GM18526 (cell line): ENCODE measurements around the gene GLRA2.

ENCODE experiments used
- POLR2A ChIP-seq: IDR thresholded peaks from 3 replicates; pipeline ENCODE4 v1.6.1; 2011; ENCODE audit not compliant: insufficient read length; ENCODE audit errors: extremely low read depth

The GLRA2 gene

DNA sequence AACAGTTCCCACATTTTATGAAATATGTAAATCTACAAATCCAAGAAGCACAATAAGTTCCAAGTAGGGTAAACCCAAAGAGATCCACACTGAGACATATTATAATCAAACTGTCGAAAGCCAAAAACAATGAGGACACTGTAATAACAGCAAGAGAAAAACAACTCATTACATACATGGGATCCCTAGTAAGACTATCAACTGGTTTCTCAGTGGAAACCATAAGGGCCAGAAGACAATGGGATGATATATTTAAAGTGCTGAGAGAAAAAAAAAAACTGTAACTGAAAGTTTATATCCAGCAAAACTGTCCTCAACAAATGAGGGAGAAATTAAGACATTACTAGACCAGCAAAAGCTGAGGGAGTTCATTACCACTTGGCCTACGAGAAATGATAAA is 34.7 kb downstream of the GLRA2 start:
- no peak for TF ChIP-seq POLR2A

DNA sequence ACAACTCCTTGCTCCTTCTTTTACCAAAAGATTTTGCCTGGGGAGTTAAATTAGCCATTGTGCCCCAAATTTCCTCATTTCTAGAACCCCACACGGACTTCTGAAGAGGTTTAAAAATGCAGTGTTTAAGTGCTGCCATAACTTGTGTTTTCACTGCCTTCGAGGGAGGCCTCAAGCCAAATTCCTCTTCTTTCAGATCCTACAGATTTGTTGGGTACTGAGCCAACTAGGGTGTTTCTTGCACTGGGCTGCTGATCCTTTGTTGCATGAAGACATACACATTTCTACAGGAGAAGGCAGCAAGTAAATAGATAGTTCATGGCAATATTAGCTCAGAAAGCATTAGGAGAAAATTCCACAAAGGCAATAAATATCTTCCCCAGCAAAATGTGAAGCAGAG is 43.8 kb downstream of the GLRA2 start:
- no peak for TF ChIP-seq POLR2A

DNA sequence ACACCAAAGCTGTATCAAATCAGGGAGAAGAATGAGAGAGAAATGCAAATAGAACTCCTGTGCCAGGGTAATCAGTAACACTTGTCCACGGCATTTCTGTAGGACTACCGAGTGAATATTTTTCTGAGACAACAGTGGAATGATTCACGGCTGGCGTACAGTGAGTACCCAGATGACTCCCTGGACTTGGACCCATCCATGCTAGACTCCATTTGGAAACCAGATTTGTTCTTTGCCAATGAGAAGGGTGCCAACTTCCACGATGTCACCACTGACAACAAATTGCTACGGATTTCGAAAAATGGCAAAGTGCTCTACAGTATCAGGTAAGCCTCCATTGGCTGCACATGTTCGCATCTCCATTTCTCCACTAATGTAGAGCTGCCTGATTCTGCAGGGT is 51.7 kb downstream of the GLRA2 start:
- no peak for TF ChIP-seq POLR2A

DNA sequence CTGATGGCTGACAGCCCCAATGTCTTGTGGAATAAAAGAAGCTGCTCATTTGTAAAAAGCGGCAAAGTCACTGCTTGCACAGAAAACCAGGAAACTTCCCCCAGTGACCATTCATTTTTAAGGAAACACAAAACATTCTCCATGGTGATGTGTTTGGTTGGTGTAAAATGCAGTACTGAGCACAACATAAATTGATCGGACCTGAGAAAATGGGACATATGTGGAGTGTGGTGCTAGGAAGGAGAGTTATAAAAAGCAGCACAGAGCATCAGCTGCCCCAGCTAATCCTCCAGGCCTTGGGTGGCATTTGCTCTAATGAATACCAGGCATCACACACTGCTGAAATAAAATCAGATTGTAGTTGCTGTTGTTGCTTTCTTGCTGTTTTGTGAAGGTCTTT is 55.2 kb downstream of the GLRA2 start:
- TF ChIP-seq POLR2A = no peak

DNA sequence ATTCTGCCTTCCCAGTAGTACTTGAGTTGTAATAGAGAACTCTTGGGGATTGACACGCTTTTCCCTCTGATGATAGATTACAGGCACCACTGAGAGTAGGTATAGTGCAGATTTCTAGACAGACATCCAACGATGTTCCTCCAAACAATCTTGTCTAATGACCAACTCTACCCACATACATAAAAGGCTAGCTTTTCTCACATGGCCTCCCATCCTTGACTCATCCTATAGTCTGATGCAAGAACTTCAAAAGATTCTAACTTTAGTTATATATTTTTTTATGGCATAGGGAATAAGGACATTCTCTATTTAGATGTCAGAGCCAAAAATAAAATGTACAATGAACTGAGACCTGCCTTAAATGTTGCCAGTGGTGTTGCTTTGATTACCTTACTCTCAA is 60.9 kb downstream of the GLRA2 start:
- no peak for TF ChIP-seq POLR2A

DNA sequence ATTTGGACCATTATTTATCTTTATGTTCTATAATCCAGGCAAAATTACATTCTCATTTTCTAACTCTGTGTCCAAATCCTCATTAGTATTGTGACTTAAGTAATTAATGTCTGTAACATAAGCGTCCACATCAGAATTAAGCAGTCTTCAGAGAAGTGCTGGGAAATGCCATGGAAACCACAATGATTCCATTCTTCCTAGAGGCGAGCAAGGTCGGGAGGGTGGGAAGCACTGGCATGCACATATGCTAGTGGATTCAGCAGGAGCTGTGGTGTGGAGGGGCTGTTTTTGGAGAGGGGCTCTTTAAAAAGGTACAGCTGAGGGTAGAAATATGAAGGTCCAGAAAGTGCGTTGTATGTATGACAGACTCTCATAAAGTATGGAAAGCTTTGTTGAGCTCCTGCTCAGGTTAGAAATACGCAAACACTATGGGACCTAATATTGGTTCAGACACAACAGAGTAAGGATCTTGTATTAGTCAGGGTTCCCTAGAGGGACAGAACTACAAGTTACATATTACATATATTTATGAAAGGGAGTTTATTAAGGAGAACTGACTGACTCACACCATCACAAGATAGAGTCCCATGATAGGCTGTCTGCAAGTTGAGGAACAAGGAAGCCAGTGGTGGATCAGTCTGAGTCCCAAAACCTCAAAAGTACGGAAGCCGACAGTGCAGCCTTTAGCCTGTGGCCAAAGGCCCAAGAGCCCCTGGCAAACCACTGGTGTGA is 61.5 kb downstream of the GLRA2 start:
- no peak for TF ChIP-seq POLR2A

DNA sequence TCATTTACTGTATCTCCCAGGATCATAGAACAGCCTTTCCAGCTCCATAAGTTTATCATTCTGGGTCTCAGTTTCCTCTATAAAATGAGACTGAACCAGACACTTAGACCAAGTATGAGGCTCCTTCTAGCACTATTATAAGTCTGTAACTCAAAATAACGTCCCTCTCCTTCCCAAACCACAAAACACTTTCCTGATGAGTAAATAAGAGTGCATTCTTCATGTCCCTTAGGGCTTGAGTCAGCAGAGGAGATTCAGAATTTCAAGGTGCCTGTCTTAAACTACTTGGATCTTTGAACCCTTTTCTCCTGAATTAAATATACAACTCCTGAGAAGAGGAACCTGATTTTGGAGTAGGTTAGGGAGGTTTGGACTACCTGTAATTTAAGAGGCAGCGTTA is 62.6 kb downstream of the GLRA2 start:
- no peak for TF ChIP-seq POLR2A

DNA sequence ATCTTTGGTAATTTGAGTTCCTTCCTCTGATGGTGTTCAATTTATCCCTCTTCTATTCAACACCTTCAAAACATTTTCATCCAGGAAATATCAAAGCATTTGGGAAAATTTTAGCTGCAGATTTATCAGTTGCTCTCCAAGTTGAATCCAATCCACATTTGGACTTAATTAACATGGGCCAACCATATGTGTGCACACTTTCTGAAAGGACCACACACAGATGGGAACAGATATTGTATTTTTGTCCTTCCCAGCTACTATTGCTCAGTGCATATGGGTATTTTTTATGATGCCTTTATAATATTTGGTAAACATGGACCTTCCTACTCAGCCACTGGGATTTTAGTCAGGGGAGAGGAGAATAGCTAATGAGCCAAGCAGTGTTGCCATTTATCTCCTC is 65.2 kb downstream of the GLRA2 start:
- TF ChIP-seq POLR2A = no peak

DNA sequence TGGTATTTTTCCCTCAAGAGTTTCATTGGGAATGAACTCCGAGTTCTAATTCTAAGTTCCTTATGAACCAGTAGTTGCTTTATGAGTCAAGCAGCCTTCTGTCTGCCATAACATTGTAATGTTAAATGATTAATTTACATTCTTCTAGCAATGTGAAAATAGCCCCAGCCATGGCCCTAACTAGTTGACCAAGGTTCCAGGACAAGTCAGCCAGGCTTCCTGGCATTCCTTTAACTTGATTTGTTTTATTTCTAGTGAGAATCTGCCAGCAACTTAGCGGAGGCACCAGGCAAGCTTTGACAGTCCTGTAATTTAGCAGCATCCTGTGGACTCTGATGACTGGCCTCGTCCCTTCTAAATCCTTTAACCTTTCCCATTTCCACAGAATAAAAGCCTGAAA is 69.0 kb downstream of the GLRA2 start:
- no peak for TF ChIP-seq POLR2A

DNA sequence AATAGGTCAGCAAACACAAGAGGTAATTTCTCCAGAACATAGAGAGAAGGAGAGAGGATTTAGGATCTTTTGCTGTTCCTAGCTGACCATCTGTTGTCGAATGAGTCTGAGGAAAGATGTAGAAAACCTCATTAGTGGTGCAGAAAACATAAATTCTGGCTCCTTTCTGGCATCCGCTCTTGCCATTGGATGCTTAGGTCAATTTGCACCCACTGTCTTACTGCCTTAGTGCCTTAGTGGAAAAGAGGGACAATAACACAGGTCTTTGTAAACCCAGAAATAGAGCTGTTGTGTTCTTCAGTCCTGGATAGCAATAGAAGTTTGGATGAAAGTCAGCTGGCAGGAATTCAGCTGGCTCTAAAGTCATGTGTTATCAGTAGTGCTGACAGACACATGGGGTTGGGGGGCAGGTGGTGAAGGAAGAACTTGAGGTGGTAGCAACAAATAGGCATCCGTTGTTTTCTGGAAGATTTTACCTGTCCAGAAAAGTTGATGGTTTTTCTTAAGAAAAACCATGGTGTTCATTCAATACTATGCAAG is 78.2 kb downstream of the GLRA2 start:
- no peak for TF ChIP-seq POLR2A

DNA sequence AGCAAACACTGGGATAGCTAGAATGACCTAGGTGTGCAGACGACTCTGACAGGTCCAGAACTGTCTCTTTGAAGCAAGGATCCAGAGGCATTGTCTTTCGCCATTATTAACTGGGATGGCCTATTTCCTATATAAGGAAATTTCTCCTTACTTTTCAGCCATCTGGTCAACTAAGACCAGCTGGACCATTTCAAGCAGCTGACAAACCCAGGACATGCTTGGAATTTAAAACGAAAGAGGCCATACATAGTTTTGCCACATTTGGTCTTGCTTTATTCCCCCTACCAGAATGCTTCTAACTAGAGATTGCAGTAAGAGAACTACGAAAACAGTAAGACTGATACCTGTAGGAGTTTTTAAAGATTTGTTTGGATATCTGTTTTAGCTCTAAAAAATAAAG is 87.0 kb downstream of the GLRA2 start:
- no peak for TF ChIP-seq POLR2A

DNA sequence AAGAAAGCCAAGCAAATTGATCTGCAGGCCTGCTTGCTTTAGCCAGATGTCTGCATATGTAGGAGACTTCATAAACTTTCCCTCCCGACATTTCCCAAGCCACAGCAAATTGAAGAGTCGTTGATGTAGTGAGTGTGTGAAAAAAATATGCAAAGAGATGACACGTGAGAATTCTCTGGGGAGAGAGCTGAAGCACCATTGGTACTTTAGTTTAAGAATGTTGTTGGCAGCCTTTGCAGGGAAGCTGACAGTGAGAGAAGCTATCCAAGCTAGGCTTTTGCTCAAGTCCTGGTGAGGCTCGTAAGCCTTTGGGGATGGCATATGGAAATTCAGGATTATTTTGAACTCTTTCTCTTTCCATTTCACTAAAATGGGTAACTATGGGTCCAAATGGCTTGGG is 87.5 kb downstream of the GLRA2 start:
- no peak for TF ChIP-seq POLR2A

DNA sequence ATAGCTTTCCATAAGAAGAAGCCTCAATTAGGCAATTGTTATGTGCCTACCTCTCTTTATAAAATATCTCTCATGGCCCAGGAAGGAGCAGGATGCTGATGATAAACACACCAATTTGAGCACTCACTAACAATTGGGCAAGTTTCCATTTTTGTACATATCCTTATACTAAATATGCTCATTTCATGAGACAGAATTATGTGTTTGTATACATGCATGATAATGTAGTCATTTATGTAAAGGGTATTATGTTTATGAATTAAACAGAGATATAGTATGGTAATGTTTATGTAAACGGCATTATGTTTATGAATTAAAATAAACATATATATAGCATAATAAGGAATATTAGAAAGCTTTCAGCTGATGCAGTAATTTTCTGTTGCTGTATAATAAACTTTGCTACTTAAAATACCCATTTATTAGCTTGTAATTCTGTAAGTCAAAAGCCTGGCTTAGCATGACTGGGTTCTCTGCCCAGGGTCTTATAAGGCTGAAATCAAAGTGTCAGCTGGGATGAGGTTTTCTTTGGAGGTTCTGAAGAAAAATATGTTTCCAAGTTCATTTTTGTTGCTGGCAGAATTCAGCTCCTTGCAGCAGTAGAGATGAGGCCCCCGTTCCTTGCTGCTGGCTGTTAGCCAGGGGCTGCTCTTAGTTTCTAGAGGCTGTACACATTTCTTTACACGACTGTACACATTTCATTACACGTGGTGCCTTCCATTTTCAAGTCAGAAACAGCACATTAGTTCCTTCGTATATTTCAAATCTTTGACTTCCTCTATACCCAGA is 89.0 kb downstream of the GLRA2 start:
- TF ChIP-seq POLR2A = no peak

DNA sequence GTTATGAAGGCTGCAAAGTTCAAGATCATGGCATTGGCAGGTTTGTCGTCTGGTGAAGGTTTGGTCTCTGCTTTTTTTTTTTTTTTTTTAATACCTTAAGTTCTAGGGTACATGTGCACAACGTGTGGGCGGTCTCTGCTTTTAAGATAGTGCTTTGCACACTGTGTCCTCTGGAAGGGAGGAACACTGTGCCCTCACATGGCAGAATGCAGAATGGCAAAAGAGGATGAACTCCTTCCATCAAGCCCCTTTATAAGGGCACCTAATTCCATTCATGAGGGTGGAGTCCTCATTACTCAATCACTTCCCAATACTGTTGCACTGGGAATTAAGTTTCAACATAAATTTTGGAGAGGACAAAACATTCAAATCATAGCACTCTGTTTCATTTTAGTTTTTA is 101.4 kb downstream of the GLRA2 start:
- TF ChIP-seq POLR2A = no peak

DNA sequence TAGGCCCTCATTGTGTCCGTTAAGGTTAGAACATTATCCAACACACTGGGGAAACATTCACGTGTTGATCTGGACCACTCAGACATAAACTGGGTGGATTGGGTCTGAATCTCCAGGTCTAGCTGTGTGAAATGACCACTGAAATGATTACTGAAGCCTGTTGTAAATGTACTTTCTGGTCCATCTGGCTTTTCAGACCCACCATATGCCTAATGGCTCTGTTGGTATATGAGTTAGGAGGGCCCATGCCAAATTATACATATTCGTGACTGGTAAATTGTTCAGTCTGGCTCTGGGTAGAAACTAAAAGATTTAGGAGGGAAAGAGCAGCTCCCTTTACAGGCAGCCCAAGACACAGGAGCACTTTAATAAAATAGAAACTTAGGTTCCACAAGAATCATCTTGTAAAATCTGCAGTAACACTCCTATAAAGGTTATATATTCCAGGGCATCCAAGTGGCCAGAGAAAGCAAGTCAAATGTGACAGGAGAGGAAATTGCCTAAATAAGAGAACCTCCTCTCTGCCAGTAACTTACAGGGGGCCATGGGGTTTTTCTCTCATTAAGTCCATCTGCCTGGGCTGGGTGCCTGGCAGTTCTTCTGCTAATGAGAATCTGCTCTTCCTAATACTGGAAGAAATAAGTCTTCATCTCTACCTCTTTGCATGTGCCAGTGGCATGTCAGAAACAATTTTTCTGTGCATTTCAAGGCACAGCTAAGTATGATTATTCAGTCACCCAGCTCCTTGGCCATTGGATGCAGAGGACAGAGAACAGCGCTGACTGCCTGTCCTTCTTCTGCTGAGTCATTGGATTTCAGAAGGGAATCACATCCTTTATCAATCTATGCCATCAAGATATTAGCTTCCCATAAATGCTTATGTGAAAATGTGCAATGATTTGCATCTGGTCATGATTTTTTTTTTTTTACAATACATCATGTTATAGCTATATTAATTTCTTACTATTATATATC is 112.6 kb downstream of the GLRA2 start:
- TF ChIP-seq POLR2A = no peak
